Renal cortex interstitium (tissue), 11 donors: ENCODE data around the gene OBSL1. TPM values are rescaled to one million over a fixed set of nuclear protein-coding genes. Genes with fewer than 3 reads are reported as not detected.

Experiments used
- DNase-seq, 11 donors: peaks; one replicate each; pipeline ENCODE4 v3.0.0-alpha.2; 2013; ENCODE audit warnings: low read depth in 9 of 11, low spot score in 4 of 11; ENCODE audit errors: extremely low read depth in 1 of 11
- polyA plus RNA-seq, 3 donors: library from polyadenylated mRNA; unstranded; fragments of 120-200 nt; gene quantifications; one replicate each; pipeline ENCODE4 v1.2.1, GENCODE V29; 2013; ENCODE audit not compliant: insufficient read length in 3 of 3

OBSL1 gene
- polyA plus RNA-seq, 3 donors = 111 to 199 (median 149) TPM

DNA sequence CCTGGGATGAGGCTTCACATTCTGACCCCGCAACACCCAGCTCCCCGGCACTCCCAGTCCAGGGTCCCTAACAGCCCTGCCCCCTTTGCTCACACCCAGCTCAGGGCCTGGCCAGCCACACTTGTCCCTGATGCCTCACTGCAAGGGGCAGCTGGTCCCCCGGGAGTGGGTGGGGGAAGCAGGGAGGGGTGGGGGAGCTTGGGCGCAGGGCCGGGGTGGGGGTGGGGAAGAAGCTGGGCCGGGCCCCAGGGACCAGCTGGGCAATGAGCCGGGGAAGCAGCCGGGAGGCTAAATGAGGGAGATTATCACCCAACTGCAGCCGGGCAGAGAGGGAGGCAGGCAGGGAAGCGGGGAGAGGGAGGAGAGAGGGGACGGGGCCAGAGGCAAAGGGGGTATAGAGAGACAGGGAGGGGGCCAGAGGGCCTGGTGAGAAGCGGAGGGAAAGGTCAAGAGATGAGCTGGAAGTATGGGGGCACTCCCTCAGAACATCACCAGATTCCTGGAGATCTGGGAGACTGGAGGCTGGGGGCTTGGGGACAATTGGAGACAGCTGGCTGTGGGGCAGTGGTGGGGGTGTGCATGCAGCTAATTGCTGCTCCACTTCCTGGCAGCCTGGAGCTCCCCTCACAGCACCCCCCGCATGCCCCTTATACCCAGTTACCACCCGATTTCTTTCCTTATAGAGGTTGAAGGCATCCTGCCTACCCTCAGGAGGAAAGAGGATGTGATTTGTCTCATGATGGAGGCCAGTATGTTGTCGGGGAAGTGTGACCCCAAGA lies 59.6 kb downstream of the OBSL1 start:
- DNase-seq = no peak

GRCh38 chr2:219510512-219511135 lies 60.7 kb downstream of the OBSL1 start:
- no peak for DNase-seq

- no peak for DNase-seq
Observed at GRCh38 chr2:219509780-219510511, 61.4 kb downstream of the OBSL1 start.

DNA sequence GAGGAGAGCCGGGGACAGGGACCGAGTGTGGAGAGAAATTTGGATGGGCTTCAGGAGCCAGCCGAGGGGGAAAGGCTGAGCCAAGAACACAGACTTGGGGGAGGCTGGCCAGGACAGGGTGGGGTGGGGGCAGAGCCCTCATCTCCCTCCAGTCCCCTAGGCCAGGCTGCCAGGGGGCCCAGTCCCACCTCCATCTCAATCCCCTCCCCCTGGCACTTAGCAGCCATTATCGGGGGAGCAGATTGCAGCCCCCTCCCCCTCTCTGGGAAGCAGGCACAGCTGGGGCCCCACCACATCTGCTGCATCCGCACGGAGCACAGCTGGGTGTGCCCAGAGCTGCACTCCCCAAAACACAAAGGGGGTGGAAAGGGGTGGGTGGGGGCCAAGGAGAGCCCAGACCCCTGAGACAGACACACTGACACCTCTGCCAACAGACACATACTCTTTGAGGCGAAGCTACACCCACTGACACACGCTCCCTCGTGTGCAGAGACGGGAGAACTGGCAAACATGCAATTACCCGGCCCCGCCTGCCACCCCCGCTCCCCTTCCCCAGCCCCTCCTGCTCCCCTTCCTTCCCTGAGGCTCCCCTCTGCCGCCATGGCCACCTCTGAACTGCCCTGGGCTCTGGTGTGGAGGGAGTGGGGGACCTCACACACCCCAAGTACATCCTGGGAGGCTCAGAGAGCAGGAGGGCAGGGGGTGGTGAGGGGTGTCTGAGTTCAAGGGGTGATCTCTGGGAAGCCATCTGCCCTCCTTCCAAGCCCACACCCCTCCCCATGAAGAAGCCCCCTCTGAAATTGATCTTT lies 62.2 kb downstream of the OBSL1 start:
- DNase-seq = no peak

DNA sequence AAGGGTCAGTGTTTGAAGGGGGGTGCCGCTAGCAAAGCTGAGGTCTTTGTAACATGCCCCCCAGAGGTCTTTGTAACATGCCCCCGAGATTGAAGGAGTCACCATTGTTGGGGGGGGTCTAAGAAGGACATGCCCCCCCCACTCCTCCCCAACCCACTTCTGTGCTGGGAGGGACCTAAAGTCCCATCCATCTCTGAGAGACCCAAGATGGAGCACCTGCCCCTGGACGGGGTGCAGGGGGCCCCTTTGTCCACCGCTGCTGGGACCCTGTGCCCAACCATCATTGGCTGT lies 63.0 kb downstream of the OBSL1 start:
- DNase-seq = no peak

- DNase-seq = no peak
Observed at GRCh38 chr2:219507581-219508443, 63.5 kb downstream of the OBSL1 start.

DNA sequence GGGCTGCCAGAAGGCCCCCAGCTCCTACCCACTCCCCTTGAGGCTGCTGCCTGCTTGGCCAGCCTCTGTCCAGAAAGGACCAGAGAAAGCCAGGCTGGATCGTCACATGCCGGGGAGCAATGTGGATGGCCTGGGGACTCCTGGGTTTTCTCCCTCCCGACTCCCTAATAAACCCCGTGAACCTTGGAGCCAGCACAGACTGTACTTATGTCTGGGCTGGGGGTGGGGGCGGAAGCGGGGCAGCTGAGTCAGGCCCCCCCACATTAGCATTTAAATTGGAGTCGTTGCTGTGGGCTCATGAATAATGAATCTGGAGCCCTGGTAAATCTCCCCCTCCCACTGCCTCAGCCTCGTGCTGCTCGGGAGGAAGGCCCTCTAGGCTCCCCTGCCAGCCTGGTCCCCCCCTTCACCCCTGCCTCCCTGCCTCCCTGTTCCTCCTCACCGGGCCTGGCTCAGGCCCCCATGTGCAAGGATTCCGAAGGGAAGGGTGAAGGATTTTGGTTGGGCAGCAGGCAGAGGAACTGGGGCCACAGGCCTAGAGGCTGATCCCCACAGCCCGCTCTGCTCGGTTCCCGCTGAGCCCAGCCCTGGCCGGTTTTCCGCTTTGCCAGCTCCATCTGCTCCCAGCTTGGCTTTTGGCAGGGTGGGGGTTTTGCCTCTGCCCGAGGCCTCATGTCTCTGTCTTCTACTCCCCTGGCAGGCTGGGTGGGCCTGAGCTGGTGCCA lies 64.4 kb downstream of the OBSL1 start:
- no peak for DNase-seq

GRCh38 chr2:219506153-219506801 lies 65.1 kb downstream of the OBSL1 start:
- no peak for DNase-seq

DNA sequence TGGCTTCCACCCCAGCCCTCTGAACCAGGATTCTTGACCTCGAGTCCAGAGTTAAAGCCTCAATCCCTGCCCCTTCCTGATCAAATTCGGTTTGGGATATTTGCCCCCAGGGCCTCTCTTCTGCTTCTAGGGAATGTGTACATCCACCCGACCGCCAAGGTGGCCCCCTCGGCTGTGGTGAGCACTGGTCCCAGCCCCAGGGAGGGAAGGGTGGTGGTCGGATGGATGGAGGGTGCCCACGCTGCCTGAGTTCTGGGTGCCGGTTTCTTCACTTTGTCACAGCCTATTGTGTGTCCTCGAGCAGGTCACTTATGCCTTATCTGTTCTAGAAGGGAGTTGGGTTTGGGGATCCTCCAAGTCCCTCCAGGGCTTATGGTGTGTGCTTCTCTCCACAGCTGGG lies 65.8 kb downstream of the OBSL1 start:
- DNase-seq = no peak

DNA sequence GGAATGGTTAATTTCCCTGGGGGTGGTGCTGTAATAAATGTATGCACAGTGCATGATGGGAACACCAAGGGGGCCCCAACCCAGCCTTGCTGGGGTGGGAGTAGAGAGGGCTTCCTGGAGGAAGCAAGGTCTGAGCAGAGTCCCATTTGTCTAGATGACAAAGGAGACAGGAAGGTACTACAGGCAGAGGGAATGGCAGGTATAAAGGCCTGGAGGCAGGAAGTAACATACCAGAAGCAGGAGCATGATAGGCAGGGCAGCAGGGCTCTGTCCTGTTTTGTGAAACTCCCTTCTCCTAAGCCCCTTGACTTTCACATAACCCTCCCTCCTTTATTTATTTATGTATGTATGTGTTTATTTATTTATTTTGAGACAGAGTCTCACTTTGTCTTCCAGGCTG lies 68.7 kb downstream of the OBSL1 start:
- no peak for DNase-seq

- DNase-seq = no peak
Observed at GRCh38 chr2:219501849-219502248, 69.5 kb downstream of the OBSL1 start.

Other genes starting within 250 kb of the OBSL1 start
- not detected for gene RESP18, start 238.8 kb downstream of the OBSL1 start, polyA plus RNA-seq
- gene DNPEP, start 183.6 kb downstream of the OBSL1 start, polyA plus RNA-seq = 10 to 100 TPM; 53.6 to 73.9 (median 65.7) TPM
- 1 to 10 TPM; 6.1 to 7.0 (median 6.5) TPM for gene DES, start 153.2 kb downstream of the OBSL1 start, polyA plus RNA-seq
- gene SPEG, start 136.7 kb downstream of the OBSL1 start, polyA plus RNA-seq = 10 to 100 TPM in 2 of 3 donors, 1 to 10 TPM in 1; 9.2 to 16.8 (median 12.7) TPM
- gene GMPPA, start 72.6 kb downstream of the OBSL1 start, polyA plus RNA-seq = 10 to 100 TPM; 33.5 to 36.8 (median 34.1) TPM
- under 1 TPM; 0.12 to 0.29 (median 0.26) TPM for gene ASIC4, start 57.1 kb downstream of the OBSL1 start, polyA plus RNA-seq
- 10 to 100 TPM; 17.6 to 40.6 (median 33.8) TPM for gene CHPF, start 27.7 kb downstream of the OBSL1 start, polyA plus RNA-seq
- 1 to 10 TPM; 2.2 to 3.7 (median 3.6) TPM for gene TMEM198, start 27.5 kb downstream of the OBSL1 start, polyA plus RNA-seq
- 1 to 10 TPM in 2 of 3 donors, under 1 TPM in 1; 0.73 to 5.1 (median 1.3) TPM for gene INHA, start 771 bp upstream of the OBSL1 start, polyA plus RNA-seq
- 10 to 100 TPM; 24.0 to 33.9 (median 26.7) TPM for gene STK11IP, start 26.3 kb upstream of the OBSL1 start, polyA plus RNA-seq
- 10 to 100 TPM in 2 of 3 donors, 1 to 10 TPM in 1; 6.2 to 13.7 (median 10.8) TPM for gene SLC4A3, start 56.1 kb upstream of the OBSL1 start, polyA plus RNA-seq